ENCODE measurements around the gene EPB41L3.

Gene EPB41L3

DNA sequence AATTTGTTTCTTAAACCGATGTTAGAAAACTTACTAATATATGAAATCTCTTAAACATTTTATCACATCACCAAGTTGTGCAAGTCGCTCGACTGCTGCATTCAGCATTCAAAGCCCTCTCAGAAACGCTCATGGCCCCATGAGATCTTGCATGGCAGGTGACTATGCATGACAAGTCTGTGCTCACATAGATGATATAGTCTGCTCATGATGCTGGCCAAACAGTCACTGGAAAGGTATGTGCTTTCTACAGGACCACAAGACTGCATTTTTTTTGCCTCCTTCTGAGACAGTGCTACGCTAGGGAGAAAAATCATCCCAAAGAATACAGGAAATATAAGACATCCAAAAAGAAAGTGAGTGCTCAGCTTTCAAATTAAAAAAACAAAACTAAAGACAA, 150.0 kb downstream of the EPB41L3 start:
- DNase-seq (ENCODE audit: low read depth), result peak; percentile 79
- H3K4me3 ChIP-seq (ENCODE audit: low read depth, low read length), result no peak overlapping the region
- TF ChIP-seq, protein P1, sequence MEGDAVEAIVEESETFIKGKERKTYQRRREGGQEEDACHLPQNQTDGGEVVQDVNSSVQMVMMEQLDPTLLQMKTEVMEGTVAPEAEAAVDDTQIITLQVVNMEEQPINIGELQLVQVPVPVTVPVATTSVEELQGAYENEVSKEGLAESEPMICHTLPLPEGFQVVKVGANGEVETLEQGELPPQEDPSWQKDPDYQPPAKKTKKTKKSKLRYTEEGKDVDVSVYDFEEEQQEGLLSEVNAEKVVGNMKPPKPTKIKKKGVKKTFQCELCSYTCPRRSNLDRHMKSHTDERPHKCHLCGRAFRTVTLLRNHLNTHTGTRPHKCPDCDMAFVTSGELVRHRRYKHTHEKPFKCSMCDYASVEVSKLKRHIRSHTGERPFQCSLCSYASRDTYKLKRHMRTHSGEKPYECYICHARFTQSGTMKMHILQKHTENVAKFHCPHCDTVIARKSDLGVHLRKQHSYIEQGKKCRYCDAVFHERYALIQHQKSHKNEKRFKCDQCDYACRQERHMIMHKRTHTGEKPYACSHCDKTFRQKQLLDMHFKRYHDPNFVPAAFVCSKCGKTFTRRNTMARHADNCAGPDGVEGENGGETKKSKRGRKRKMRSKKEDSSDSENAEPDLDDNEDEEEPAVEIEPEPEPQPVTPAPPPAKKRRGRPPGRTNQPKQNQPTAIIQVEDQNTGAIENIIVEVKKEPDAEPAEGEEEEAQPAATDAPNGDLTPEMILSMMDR (conservative IDR thresholded peaks at IDR 0.05; ENCODE audit: low read depth, low read length), result no peak

DNA sequence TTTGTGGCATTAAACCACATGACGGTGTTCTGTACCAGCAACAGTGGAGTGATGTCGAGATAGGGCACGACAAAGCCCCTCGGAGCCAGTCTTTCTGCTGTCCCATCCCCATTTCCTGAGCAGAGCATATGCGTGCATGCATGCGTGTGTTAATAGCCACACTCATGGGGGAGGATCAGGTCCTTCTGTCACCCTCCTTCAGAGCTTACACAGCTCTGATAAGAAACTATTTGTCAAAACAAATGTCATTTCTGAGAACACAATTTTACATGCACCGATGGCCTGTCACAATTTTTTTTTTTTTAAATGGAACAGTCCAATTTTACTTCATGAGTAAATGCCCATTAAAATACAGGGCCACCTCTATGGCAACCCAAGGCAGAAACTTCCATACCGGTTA, 152.4 kb downstream of the EPB41L3 start:
- no peak overlapping the region for H3K4me3 ChIP-seq (ENCODE audit: low read depth, low read length)
- TF ChIP-seq, protein P1 (conservative IDR thresholded peaks at IDR 0.05; ENCODE audit: low read depth, low read length), result no peak
- no peak for DNase-seq (ENCODE audit: low read depth)

DNA sequence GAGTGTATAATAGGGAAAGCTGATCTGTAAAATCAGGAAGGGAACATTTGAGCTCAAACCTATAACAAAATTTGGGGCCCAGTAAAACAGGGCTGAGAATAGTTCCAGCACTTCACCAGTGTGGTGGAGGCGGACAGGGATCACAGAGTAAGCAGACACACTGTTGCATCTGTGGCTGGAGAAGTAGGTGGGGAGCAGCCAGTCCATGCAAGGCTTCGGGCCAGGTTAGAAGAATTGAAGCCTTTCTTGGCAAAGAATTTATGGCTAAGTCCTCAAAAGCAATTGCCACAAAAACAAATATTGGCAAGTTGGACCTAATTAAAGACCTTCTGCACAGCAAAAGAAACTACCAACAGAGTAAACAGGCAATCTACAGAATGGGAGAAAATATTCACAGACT, 154.4 kb downstream of the EPB41L3 start:
- no peak overlapping the region for H3K4me3 ChIP-seq (ENCODE audit: low read depth, low read length)
- TF ChIP-seq, protein P1 (conservative IDR thresholded peaks at IDR 0.05; ENCODE audit: low read depth, low read length), result no peak
- no peak for DNase-seq (ENCODE audit: low read depth)

DNA sequence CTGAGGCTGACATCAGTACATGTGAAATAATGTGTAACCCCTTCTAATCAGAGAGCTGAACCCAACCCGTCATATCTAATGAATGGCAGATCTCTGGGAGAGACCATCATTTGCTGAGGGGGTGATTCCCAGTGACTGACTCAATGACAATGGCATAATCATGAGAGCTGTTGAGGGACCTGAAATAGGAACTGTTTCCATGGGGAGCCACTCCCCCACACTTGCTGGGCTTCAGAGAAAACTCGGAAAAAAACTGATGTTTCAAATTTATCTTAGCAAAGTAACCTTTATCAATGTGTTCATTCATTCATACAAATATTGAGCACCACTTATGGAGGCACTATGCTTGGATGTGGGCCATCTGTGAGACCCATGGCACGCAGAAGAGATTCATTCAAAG, 154.9 kb downstream of the EPB41L3 start:
- H3K4me3 ChIP-seq (ENCODE audit: low read depth, low read length), result no peak overlapping the region
- DNase-seq (ENCODE audit: low read depth), result no peak
- TF ChIP-seq, protein P1 (conservative IDR thresholded peaks at IDR 0.05; ENCODE audit: low read depth, low read length), result no peak

DNA sequence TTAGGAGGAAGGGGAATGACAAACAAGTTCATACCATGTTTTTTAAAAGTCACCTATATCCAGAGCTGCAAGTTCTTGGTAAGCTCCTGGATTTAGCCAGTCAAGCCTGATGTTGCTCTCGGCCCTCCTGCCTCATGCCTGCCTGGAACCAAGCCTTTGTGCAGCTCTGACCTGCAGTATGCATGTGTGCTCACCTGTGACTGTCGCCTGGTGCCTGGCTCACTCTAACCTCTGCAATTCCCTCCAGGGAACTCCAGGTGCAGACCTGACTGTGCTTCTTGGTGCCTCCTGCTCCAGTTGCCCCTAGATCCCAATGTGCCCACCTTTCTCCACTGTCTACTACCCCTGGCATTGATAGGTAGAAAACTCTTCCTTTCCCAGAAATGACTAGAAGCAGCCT, 163.2 kb downstream of the EPB41L3 start:
- DNase-seq (ENCODE audit: low read depth), result no peak
- TF ChIP-seq, protein P1 (conservative IDR thresholded peaks at IDR 0.05; ENCODE audit: low read depth, low read length), result no peak
- H3K4me3 ChIP-seq (ENCODE audit: low read depth, low read length), result no peak overlapping the region

DNA sequence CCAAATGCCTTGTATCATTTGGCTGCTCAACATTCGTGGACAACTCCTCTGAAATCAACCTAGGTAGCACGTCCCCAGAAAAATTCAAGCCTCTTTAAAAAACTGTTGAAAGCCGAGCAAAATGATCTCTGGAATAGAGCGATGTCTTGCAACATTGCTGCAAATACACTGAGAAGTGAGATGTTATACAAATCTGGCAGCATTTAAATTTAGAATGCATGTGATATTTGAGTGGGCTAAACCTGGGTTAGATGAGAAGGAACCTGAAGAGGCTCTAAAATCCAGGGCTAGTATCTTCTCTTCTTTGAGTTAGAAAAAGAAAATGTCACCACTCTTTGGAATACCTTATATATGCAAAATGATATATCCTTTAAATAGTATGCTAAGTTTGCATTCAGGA, 166.8 kb downstream of the EPB41L3 start:
- no peak overlapping the region for H3K4me3 ChIP-seq (ENCODE audit: low read depth, low read length)
- no peak for DNase-seq (ENCODE audit: low read depth)
- TF ChIP-seq, protein P1 (conservative IDR thresholded peaks at IDR 0.05; ENCODE audit: low read depth, low read length), result no peak

DNA sequence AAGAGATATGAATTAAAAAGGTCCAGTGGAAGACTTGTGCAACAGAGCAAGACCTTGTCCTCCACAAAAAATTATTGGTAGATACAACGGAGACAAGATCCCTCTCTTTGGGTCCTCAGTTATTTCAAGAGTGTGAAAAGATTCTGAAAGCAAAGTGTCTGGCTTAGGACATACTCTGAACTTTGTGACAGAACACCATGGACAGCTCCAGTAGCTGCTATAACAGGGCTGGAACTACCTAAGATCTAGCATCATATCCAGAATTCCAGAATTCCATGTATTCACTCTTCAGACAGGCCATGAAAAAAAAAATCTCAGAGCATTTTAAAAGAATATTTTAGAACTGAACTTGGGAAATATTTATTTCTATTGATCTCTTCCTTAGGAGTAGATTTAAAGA, 173.5 kb downstream of the EPB41L3 start:
- TF ChIP-seq, protein P1 (conservative IDR thresholded peaks at IDR 0.05; ENCODE audit: low read depth, low read length), result no peak
- DNase-seq (ENCODE audit: low read depth), result peak; percentile 32
- H3K4me3 ChIP-seq (ENCODE audit: low read depth, low read length), result no peak overlapping the region

Data from choroid plexus epithelial cell (primary cell).